H9 (cell line): ENCODE measurements around the gene SLC35F3. TPM values are rescaled to one million over a fixed set of nuclear protein-coding genes. Genes with fewer than 3 reads are reported as not detected.

Experiments used
- DNase-seq: peaks from one replicate; pipeline ENCODE4 v3.0.0-alpha.2; 2017
- H2AFZ ChIP-seq: one replicate; pipeline ENCODE4 v1.6.1; 2013; ENCODE audit warnings: mild to moderate bottlenecking, low read length, control low read depth, moderate library complexity
- H2AK5ac ChIP-seq: 2 replicates; pipeline ENCODE4 v1.6.1; 2013; ENCODE audit warnings: low read length, control low read depth, mixed read lengths; ENCODE audit not compliant: insufficient read length
- H2BK120ac ChIP-seq: one replicate; pipeline ENCODE4 v1.6.1; 2013; ENCODE audit warnings: low read depth, mild to moderate bottlenecking, low read length, control low read depth, inconsistent platforms; ENCODE audit not compliant: poor library complexity, severe bottlenecking
- H2BK12ac ChIP-seq: 2 replicates; pipeline ENCODE4 v1.6.1; 2013; ENCODE audit warnings: low read length, control low read depth, mixed read lengths, low read depth; ENCODE audit not compliant: insufficient read length
- H2BK15ac ChIP-seq: 2 replicates; pipeline ENCODE4 v1.6.1; 2013; ENCODE audit warnings: low read depth, low read length, control low read depth
- H2BK20ac ChIP-seq: one replicate; pipeline ENCODE4 v1.6.1; 2013; ENCODE audit warnings: low read depth, mild to moderate bottlenecking, low read length, control low read depth, inconsistent platforms; ENCODE audit not compliant: poor library complexity, severe bottlenecking
- H2BK5ac ChIP-seq: 2 replicates; pipeline ENCODE4 v1.6.1; 2013; ENCODE audit warnings: low read length, control low read depth, mixed read lengths; ENCODE audit not compliant: insufficient read length
- H3K14ac ChIP-seq: 2 replicates; pipeline ENCODE4 v1.6.1; 2013; ENCODE audit warnings: low read length, control low read depth; ENCODE audit not compliant: insufficient read depth
- H3K18ac ChIP-seq: 2 replicates; pipeline ENCODE4 v1.6.1; 2013; ENCODE audit warnings: low read depth, mild to moderate bottlenecking, mixed read lengths, low read length, control low read depth; ENCODE audit not compliant: insufficient read length
- H3K23ac ChIP-seq: 2 replicates; pipeline ENCODE4 v1.6.1; 2013; ENCODE audit warnings: low read length, control low read depth, mixed read lengths, low read depth; ENCODE audit not compliant: insufficient read length
- H3K23me2 ChIP-seq: 2 replicates; pipeline ENCODE4 v1.6.1; 2013; ENCODE audit warnings: low read depth, mild to moderate bottlenecking, mixed read lengths, low read length, control low read depth; ENCODE audit not compliant: insufficient read length, poor library complexity, severe bottlenecking
- H3K27ac ChIP-seq: 2 replicates; pipeline ENCODE4 v1.5.1; 2013; ENCODE audit warnings: low read length, control low read depth, mixed read lengths, low read depth; ENCODE audit not compliant: insufficient read length
- H3K27me3 ChIP-seq: 2 replicates; pipeline ENCODE4 v1.6.1; 2013; ENCODE audit warnings: low read length, control low read depth, inconsistent platforms; ENCODE audit not compliant: insufficient read depth
- H3K4ac ChIP-seq: 2 replicates; pipeline ENCODE4 v1.6.1; 2013; ENCODE audit warnings: low read depth, mild to moderate bottlenecking, control low read depth, inconsistent platforms, low read length, moderate library complexity
- H3K4me1 ChIP-seq: 2 replicates; pipeline ENCODE4 v1.6.1; 2013; ENCODE audit warnings: low read length, control low read depth, inconsistent platforms; ENCODE audit not compliant: insufficient read depth
- H3K4me2 ChIP-seq: 2 replicates; pipeline ENCODE4 v1.6.1; 2013; ENCODE audit warnings: low read length, control low read depth, mixed read lengths; ENCODE audit not compliant: insufficient read length, insufficient read depth
- H3K56ac ChIP-seq: 2 replicates; pipeline ENCODE4 v1.6.1; 2013; ENCODE audit warnings: low read depth, mild to moderate bottlenecking, mixed read lengths, low read length, control low read depth; ENCODE audit not compliant: insufficient read length
- H3K79me1 ChIP-seq: 2 replicates; pipeline ENCODE4 v1.6.1; 2013; ENCODE audit warnings: low read depth, mild to moderate bottlenecking, moderate library complexity, low read length, control low read depth, inconsistent platforms; ENCODE audit not compliant: insufficient read depth, poor library complexity, severe bottlenecking
- H3K79me2 ChIP-seq: 2 replicates; pipeline ENCODE4 v1.6.1; 2013; ENCODE audit warnings: low read length, control low read depth, inconsistent platforms; ENCODE audit not compliant: insufficient read depth
- H3K9ac ChIP-seq: 2 replicates; pipeline ENCODE4 v1.6.1; 2013; ENCODE audit warnings: low read length, control low read depth, mixed read lengths; ENCODE audit not compliant: insufficient read length; ENCODE audit errors: extremely low read depth
- H3K9me3 ChIP-seq: one replicate; pipeline ENCODE4 v1.6.1; 2013; ENCODE audit warnings: low read depth, low read length, inconsistent platforms; ENCODE audit not compliant: control insufficient read depth
- H3T11ph ChIP-seq: one replicate; pipeline ENCODE4 v1.6.1; 2013; ENCODE audit warnings: mild to moderate bottlenecking, low read length, control low read depth, inconsistent platforms
- H4K20me1 ChIP-seq: one replicate; pipeline ENCODE4 v1.6.1; 2013; ENCODE audit not compliant: control insufficient read depth, insufficient read length, insufficient read depth
- H4K5ac ChIP-seq: 2 replicates; pipeline ENCODE4 v1.6.1; 2013; ENCODE audit warnings: low read depth, mild to moderate bottlenecking, mixed read lengths, low read length, control low read depth; ENCODE audit not compliant: insufficient read length
- H4K8ac ChIP-seq: replicated peaks from 2 replicates; pipeline ENCODE4 v1.6.1; 2013; ENCODE audit warnings: low read length, control low read depth, mixed read lengths, low read depth; ENCODE audit not compliant: insufficient read length
- H4K91ac ChIP-seq: 2 replicates; pipeline ENCODE4 v1.6.1; 2013; ENCODE audit warnings: low read depth, mild to moderate bottlenecking, moderate library complexity, mixed read lengths, low read length, control low read depth; ENCODE audit not compliant: insufficient read length
- H3K27ac Mint-ChIP-seq, 3 experiments: 2 replicates in 2 of 3; 3 replicates in 1 of 3; pipeline ENCODE4 v1.8.0; 2020 to 2021; ENCODE audit warnings: mixed read lengths in 3 of 3, mild to moderate bottlenecking in 1 of 3, moderate library complexity in 1 of 3
- H3K27me3 Mint-ChIP-seq: 2 replicates; pipeline ENCODE4 v1.8.0; 2021; ENCODE audit warnings: low read depth, mild to moderate bottlenecking, moderate library complexity, mixed read lengths
- H3K36me3 Mint-ChIP-seq, 3 experiments: 2 replicates in 2 of 3; 3 replicates in 1 of 3; pipeline ENCODE4 v1.8.0; 2020 to 2021; ENCODE audit warnings: low read depth in 3 of 3, mixed read lengths in 3 of 3; ENCODE audit not compliant: insufficient read depth in 1 of 3
- H3K4me1 Mint-ChIP-seq, 2 experiments: 2 replicates each; pipeline ENCODE4 v1.8.0; 2020; ENCODE audit warnings: mixed read lengths in 2 of 2
- H3K4me3 Mint-ChIP-seq, 2 experiments: 2 replicates in 1 of 2; 3 replicates in 1 of 2; pipeline ENCODE4 v1.8.0; 2020 to 2021; ENCODE audit warnings: mild to moderate bottlenecking in 2 of 2, mixed read lengths in 2 of 2, moderate library complexity in 1 of 2
- H3K9me3 Mint-ChIP-seq, 2 experiments: 2 replicates in 1 of 2; 3 replicates in 1 of 2; pipeline ENCODE4 v1.8.0; 2020; ENCODE audit warnings: mild to moderate bottlenecking in 2 of 2, mixed read lengths in 2 of 2, moderate library complexity in 1 of 2
- CTCF ChIP-seq: fragments of 200-600 bp; sonication (generic); conservative IDR thresholded peaks from 3 replicates; pipeline ENCODE4 v1.8.0; 2021; ENCODE audit warnings: antibody characterized with exemption, mild to moderate bottlenecking
- WGBS: extraction: QIAGEN DNeasy Blood & Tissue Kit; methylation state at CpG from one replicate; pipeline ENCODE4 v1.1.7; 2013; ENCODE audit warnings: missing lambda C conversion rate, low lambda C conversion rate, mixed read lengths; ENCODE audit not compliant: insufficient read length; ENCODE audit errors: extremely low coverage; 5-methylcytosine and 5-hydroxymethylcytosine counted together
- total RNA-seq: library from RNA; stranded (reverse); gene quantifications from 2 replicates; pipeline ENCODE4 v1.2.1, GENCODE V29; 2021

SLC35F3 gene
- total RNA-seq, 1 experiment from 2014 or later, result 0.81 TPM

GRCh38 chr1:234368320-234369032 is 464.0 kb downstream of the SLC35F3 start:
- peaks cover 27% of the 10 kb centered on the region for H3K27me3 Mint-ChIP-seq
- Histone ChIP-seq H3K23me2 (no peaks in the 10 kb centered on the region), H4K8ac (no peak overlapping the region)

More at GRCh38 chr1:234368320-234369032, 464.0 kb downstream of the SLC35F3 start:
- Histone ChIP-seq H4K20me1 (no peaks in the 10 kb centered on the region), H3K4me2 (no peak overlapping the region), H2BK12ac (no peak overlapping the region), H3K9ac (no peak overlapping the region), H3K4me1 (no peaks in the 10 kb centered on the region), H3K56ac (no peak overlapping the region), H2BK20ac (no peak overlapping the region), H2AFZ (no peak overlapping the region), H3K79me1 (no peaks in the 10 kb centered on the region), H4K5ac (no peak overlapping the region), H3T11ph (no peak overlapping the region), H3K14ac (no peak overlapping the region), H2BK120ac (no peak overlapping the region), H2AK5ac (no peak overlapping the region), H2BK15ac (no peak overlapping the region), H3K27me3 (no peaks in the 10 kb centered on the region), H3K27ac (no peak overlapping the region), H3K4ac (no peak overlapping the region), H3K9me3 (no peaks in the 10 kb centered on the region), H3K23ac (no peak overlapping the region), H3K79me2 (no peaks in the 10 kb centered on the region), H2BK5ac (no peak overlapping the region), H3K18ac (no peak overlapping the region), H4K91ac (no peak overlapping the region)
- Mint-ChIP-seq H3K27ac (no peak overlapping the region), H3K4me1 (peaks cover 3 to 6% of the 10 kb centered on the region in 2 experiments; a peak in 3 of 4 replicates), H3K4me3 (no peak overlapping the region), H3K9me3 (no peaks in the 10 kb centered on the region), H3K36me3 (no peaks in the 10 kb centered on the region; a peak in 1 of 7 replicates)
- DNase-seq, result no peak
- WGBS, result no CpG with 5 or more reads among the region's 12 CpGs
- TF ChIP-seq CTCF, result no peak
